Thoracic aorta (tissue), 2 donors: ENCODE measurements around the gene PRKCA. TPM values are rescaled to one million over a fixed set of nuclear protein-coding genes. Genes with fewer than 3 reads are reported as not detected.

ENCODE experiments used
- ATAC-seq: fragments of 150-250 bp; one replicate; pipeline ENCODE4 v1.8.0; 2017; ENCODE audit warnings: low read depth; ENCODE audit not compliant: insufficient number of reproducible peaks, low FRiP score
- DNase-seq: peaks from one replicate; pipeline ENCODE4 v3.0.0-alpha.2; 2020; ENCODE audit warnings: low spot score
- H3K27ac ChIP-seq, 2 donors: fragments of 200-600 bp; sonication (generic); 1 replicate in 1 of 2; 2 replicates in 1 of 2; pipeline ENCODE4 v1.5.1; 2016; ENCODE audit warnings: mild to moderate bottlenecking in 2 of 2, moderate library complexity in 2 of 2
- H3K27me3 ChIP-seq: fragments of 200-600 bp; sonication (generic); replicated peaks from 2 replicates; pipeline ENCODE4 v1.6.0; 2016; ENCODE audit warnings: mild to moderate bottlenecking; ENCODE audit not compliant: insufficient read depth
- H3K36me3 ChIP-seq: fragments of 200-600 bp; sonication (generic); one replicate; pipeline ENCODE4 v1.5.1; 2016
- H3K4me1 ChIP-seq, 2 donors: fragments of 200-600 bp; sonication (generic); 1 replicate in 1 of 2; 2 replicates in 1 of 2; pipeline versions ENCODE4 v1.5.1 to v1.6.0; 2016; ENCODE audit warnings: low read depth in 2 of 2, mild to moderate bottlenecking in 1 of 2; ENCODE audit not compliant: control insufficient read depth in 1 of 2
- H3K4me3 ChIP-seq: fragments of 200-600 bp; sonication (generic); 2 replicates; pipeline ENCODE4 v1.5.1; 2016; ENCODE audit warnings: mild to moderate bottlenecking
- H3K9me3 ChIP-seq: fragments of 200-600 bp; sonication (generic); 2 replicates; pipeline ENCODE4 v1.5.1; 2016
- CTCF ChIP-seq: fragments of 200-600 bp; sonication (generic); IDR thresholded peaks from one replicate; pipeline ENCODE4 v1.5.1; 2019; ENCODE audit warnings: antibody characterized with exemption
- total RNA-seq, 2 donors: library from RNA; depleted of rRNA; stranded (reverse); fragments of >200 nt; gene quantifications; one replicate each; pipeline versions ENCODE4 v1.1.0 to v1.2.3, GENCODE V29; 2016

Gene PRKCA
- total RNA-seq, 2 donors from 2014 or later, result 9.1 to 11.6 TPM

- DNase-seq (no peak), ATAC-seq (no peak)
- Histone ChIP-seq H3K4me1 (no peaks in the 10 kb centered on the region), H3K36me3 (no peaks in the 10 kb centered on the region), H3K27me3 (no peaks in the 10 kb centered on the region), H3K27ac (no peak overlapping the region), H3K9me3 (no peaks in the 10 kb centered on the region), H3K4me3 (no peak overlapping the region)
- no peak for TF ChIP-seq CTCF
Measured at GRCh38 chr17:66649818-66650543, 347.6 kb downstream of the PRKCA start.

- no peak overlapping the region for H3K27ac ChIP-seq
- DNase-seq (no peak), ATAC-seq (no peak)
- no peaks in the 10 kb centered on the region for H3K36me3 ChIP-seq
- no peak for TF ChIP-seq CTCF
- no peaks in the 10 kb centered on the region for H3K27me3 ChIP-seq
- no peaks in the 10 kb centered on the region for H3K4me1 ChIP-seq
- no peak overlapping the region for H3K4me3 ChIP-seq
- H3K9me3 ChIP-seq, result no peaks in the 10 kb centered on the region
Measured at GRCh38 chr17:66650544-66650877, 348.1 kb downstream of the PRKCA start.

GRCh38 chr17:66652840-66653507, 350.6 kb downstream of the PRKCA start:
- no peak for DNase-seq
- no peaks in the 10 kb centered on the region for H3K36me3 ChIP-seq
- H3K27ac ChIP-seq, result no peak overlapping the region
- H3K4me1 ChIP-seq, result no peaks in the 10 kb centered on the region
- no peak for ATAC-seq
- no peak for TF ChIP-seq CTCF
- no peaks in the 10 kb centered on the region for H3K27me3 ChIP-seq
- H3K9me3 ChIP-seq, result no peaks in the 10 kb centered on the region
- no peak overlapping the region for H3K4me3 ChIP-seq

GRCh38 chr17:66654106-66654740, 351.8 kb downstream of the PRKCA start:
- ATAC-seq, result no peak
- H3K27ac ChIP-seq, result no peak overlapping the region

More at GRCh38 chr17:66654106-66654740, 351.8 kb downstream of the PRKCA start:
- no peaks in the 10 kb centered on the region for H3K27me3 ChIP-seq
- no peak overlapping the region for H3K4me3 ChIP-seq
- no peak for DNase-seq
- H3K4me1 ChIP-seq, result no peaks in the 10 kb centered on the region
- no peaks in the 10 kb centered on the region for H3K9me3 ChIP-seq
- no peaks in the 10 kb centered on the region for H3K36me3 ChIP-seq
- TF ChIP-seq CTCF, result no peak
